EH (cell line): ENCODE results near the gene GALNT5.
"Not testable (repeated sequence)": the region's sequence is repeated elsewhere in the genome, so short reads cannot be mapped to it uniquely, and the experiment has no call there.

ENCODE experiments used
- DNase-seq: peaks from one replicate; pipeline ENCODE4 v3.0.0-alpha.2; 2015; ENCODE audit warnings: low read depth

The GALNT5 gene, protein sequence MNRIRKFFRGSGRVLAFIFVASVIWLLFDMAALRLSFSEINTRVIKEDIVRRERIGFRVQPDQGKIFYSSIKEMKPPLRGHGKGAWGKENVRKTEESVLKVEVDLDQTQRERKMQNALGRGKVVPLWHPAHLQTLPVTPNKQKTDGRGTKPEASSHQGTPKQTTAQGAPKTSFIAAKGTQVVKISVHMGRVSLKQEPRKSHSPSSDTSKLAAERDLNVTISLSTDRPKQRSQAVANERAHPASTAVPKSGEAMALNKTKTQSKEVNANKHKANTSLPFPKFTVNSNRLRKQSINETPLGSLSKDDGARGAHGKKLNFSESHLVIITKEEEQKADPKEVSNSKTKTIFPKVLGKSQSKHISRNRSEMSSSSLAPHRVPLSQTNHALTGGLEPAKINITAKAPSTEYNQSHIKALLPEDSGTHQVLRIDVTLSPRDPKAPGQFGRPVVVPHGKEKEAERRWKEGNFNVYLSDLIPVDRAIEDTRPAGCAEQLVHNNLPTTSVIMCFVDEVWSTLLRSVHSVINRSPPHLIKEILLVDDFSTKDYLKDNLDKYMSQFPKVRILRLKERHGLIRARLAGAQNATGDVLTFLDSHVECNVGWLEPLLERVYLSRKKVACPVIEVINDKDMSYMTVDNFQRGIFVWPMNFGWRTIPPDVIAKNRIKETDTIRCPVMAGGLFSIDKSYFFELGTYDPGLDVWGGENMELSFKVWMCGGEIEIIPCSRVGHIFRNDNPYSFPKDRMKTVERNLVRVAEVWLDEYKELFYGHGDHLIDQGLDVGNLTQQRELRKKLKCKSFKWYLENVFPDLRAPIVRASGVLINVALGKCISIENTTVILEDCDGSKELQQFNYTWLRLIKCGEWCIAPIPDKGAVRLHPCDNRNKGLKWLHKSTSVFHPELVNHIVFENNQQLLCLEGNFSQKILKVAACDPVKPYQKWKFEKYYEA

DNA sequence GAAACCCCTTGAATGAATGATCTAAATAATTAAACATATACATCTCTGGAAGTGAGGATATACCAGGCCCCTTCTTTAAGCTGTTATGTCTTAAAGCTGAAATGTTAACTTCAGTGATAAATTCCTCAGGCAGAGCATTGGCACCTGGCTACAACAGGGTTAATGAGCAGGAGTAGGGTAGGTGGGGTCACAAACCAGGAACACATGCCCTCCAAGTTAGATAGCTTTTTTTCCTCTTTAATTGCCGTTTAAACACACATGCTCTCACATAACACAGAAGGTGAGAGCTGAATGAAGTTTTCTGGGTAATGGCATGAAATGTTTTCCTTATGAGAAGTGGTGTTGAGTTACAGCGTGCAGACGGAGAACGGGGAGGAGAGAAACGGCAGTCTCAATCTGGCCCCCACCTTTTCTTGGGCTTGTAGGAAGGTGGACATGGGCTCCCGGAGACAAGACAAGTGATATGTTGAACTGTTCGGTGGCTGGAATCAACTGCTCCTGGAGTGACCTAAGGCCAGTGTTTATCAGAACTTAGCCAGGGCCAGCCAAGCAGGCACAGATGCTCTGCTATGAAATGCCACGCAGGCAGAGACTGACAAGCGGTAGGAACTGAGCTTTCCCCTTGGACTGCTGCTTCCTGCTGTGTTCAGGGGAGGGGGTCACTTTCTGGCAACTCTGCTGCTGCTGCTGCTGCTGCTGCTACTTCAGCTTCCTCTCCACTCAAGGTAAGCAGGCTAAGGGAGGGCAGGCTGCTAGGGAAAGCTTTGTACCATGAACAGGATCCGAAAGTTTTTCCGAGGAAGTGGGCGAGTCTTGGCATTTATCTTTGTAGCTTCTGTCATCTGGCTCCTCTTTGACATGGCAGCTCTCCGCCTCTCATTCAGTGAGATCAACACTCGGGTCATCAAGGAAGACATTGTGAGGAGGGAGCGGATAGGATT, at the start of gene GALNT5:
Gene GALNT5 (plus strand): TSS at position 394 of the 941 bp plus-strand sequence. CDS start 378 bp downstream, at position 772.
- peak; percentile 73 for DNase-seq

DNA sequence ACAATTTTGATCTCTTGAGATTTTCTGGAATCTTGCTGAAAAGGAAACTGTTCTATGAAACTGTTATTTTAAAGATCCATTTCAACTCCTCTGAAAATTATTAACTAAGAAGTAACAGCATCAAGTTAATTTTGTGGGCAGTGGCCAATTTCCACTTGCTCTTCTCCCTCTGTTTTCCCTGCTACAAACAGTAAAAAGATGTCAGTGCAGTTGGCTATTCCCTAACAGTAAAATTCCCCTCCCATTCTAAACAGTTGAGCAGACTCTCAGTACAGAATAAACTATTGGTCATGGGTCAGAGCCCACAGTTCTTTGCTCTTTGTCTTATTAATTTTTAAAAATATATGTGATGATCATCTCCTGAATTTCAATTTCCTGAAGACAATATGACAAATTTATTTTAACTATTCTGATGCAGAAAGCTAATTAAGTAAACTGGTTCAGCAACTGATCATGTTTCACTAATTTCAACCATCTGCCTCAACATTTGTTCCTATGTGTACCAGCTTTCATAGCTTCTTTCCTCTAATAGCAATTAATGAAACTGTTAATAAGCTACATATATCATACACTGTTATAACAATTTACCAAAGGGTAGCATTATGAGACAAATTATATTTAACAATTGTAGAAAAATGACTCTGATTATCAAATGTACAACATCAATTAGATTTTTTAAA, 41.1 kb upstream of the GALNT5 start:
- no peak for DNase-seq

DNA sequence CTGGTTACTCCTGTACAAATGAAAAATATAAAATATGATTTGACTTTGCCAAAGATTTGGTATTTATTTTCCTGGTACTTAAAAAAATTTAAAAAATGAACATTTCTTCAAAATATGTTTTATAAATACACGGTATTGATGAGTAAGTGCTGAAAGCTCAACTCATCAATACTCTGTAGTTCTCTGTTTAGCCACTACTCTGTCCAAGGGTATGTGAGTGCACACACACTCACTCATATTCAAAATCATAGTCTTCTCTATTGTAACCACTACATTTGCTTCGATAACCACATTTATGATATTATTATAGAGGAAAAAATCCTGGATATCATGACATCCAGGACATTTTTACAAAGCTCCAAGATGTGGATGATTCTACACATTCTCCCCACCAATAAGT, 40.1 kb upstream of the GALNT5 start:
- no peak for DNase-seq

DNA sequence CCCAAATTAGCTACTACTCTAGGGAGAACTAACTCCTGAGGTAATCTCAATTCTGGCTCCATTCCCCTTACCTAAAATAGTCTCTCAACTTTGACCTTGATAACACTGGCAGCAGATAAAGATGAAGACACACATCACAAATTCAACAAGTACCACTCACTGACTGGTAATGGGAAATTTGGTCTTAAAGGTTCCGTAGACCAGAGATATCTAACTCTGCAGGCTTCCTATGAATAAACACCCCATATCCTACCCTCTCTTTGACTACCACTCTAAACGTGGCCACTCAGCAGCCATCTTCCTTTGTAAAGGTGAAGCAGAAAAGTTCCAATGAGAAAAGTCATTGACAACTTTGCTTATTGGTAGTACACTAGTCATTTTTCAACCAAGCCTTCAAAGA, 38.6 kb upstream of the GALNT5 start:
- DNase-seq: no peak

DNA sequence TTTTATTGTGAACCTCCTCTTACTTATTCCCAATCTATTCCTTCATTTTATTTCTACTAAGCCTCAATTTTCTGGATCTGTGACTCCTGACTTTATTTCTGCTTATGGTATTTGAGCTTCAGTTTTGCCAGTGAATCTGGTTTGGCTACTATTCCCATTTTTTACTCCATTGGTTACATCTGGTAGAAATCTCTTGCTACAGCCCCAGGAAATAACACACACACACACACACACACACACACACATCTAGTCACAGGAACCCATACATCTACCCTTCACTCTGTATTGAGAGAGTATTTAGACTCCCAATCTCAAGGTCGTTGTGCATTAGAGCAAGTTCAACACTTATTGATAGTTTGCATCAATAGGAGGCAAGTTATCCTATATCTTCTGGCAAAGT, 37.0 kb upstream of the GALNT5 start:
- DNase-seq: no peak

DNA sequence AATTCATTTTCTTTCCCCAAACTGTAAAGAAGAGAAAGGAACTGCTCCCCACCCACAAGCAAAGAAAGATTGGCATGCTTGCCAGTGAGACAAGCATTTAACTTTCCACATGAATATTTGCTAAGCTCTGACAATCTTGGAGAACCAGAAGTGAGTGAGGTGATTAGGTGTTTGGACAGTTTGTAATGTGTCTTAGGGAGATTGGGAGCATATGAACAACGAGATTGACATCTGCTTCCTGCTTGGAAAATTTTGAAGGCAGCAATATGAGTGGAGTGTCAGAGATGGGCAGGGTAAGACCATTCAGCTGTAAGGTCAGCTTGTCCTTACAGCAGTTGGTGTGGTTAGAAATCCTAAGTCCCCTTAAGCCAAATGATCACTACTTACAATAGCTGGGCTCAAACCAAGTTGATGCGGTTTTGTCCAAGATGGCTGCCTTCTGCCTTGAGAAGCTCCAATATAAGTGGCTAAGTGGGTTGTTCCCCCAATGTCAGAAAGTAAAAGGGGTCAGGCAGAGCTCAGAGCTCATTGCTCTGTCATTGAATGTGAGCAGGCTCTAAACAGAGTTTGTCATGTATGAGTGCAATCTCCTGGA, 36.0 kb upstream of the GALNT5 start:
- no peak for DNase-seq

DNA sequence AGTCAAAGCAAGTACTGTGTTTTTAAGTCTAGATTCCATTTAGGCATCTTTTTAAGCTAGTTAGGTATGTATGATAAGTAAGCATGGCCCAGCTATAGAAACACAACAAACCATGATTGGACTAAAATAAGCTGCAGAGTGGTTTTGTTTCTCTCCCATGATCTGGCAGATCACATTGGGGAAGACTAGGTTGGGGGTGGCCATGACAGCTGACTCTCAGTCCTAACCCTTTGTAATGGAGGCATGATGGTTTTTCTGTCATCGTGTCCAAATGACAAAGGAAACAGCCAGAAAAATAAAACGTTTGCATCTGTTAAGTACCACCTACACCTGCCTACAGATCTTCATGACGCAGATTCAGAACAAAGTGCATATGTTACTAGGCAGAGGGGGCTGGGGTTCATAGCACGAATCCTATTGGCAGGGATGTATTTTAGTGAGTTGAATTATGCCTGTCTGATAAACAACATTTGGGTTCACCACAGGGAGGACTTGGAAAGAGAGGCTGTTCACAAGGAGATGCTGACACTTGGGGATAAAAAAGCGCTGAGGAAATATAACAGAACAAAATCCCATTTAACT, 33.8 kb upstream of the GALNT5 start:
- no peak for DNase-seq

DNA sequence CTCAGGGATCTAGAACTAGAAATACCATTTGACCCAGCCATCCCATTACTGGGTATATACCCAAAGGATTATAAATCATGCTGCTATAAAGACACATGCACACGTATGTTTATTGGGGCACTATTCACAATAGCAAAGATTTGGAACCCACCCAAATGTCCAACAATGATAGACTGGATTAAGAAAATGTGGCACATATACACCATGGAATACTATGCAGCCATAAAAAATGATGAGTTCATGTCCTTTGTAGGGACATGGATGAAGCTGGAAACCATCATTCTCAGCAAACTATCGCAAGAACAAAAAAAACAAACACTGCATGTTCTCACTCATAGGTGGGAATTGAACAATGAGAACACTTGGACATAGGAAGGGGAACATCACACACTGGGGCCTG, 33.1 kb upstream of the GALNT5 start:
- DNase-seq: not testable (repeated sequence)

DNA sequence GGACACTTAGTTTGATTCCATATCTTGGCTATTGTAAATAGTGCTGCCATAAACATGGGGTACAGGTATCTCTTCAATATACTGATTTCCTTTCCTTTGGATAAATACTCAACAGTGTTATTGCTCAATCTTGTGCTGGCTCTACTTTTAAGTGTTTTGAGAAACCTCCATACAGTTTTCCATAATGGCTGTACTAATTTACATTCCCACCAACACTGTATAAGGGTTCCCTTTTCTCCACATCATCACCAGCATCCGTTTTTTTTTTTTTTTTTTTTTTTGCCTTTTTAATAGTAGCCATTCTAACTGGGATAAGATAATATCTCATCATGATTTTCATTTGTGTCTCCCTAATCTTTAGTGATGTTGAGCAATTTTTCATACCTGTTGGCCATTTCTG, 29.9 kb upstream of the GALNT5 start:
- no peak for DNase-seq

DNA sequence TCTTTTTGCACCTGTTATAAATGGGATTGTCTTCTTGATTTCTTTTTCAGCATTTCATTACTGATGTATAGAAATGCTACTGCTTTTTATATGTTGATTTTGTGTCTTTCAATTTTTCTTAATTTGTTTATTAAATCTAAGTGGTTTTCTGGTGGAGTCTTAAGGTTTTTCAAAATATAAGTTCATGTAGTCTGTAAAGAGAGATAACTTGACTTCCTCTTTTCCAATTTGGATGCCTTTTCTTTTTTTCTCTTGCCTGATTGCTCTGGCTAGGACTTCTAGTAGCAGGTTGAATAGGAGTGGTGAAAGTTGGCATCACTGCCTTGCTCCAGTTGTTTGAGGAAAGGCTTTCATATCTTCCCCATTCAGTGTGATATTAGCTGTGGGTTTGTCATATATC, 28.6 kb upstream of the GALNT5 start:
- no peak for DNase-seq

DNA sequence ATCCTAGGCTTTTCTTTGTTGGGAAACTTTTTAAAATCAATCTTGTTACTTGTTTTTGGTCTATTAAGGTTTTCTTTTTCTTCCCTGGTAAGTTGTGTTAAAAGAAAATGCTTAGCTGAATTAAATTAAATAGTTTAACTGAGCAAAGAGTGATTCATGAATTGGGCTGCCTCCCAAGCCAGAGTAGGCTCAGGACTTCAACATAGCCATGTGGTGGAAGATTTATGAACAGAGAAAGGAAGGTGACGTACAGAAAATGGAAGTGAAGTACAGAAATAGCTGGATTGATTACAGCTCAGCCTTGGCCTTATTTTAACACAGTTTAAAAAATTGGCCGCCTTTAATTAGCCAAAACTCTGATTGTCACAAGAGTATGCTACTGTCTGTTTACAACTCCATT, 27.9 kb upstream of the GALNT5 start:
- DNase-seq: peak; percentile 94

DNA sequence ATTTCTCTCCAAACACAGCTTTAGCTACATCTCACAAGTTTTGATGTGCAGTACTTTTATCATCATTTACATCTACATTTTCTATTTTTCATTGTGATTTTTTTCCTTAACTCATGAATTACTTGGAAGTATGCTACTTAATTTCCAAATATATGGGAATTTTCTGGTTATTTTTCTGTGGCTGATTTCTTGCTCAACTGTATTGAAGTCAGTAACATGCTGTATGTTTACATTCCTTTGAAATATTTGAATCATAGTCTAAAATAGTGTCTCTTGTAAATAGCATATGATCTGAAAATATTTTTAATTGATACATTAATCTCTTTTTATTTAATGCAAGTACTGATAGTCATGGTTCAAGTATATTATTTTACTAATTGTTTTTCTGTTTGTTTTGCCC, 26.0 kb upstream of the GALNT5 start:
- peak; percentile 36 for DNase-seq

DNA sequence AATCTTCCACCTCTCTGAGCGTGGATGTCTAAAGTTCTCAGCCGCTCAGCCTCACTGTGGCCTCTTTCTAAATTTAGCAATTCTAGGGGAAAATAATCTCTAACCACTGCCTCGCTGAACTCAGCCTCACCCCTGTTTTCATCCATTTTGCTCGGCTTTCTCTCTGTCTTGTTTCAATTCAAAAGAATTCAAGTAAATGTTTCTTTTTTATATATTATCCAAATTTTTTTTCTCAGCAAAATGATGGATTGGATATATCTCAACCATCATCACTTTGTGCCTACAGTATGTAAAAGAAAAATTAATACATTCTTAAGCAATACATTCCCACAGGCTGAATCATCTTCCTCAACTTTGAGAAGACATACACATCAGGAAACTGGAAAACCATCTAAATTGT, 24.0 kb upstream of the GALNT5 start:
- DNase-seq: peak; percentile 77

DNA sequence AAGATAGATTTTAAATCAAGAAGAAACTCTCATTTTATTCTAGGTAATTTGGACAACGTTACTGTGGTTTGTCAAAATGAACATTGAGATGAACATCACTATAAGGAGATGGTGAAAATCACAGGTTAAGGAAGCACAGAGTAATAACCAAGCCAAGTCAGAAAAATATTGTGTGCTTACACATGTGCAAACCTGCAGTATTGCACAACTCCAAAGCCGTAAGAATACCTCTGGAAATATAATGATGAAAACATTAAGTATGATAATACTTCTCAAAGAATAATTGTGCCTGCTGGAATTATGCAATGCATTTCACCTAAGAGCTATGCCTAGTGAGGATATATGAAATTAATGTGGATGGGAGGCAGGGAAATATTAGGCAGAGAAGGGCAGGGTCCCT, 21.1 kb upstream of the GALNT5 start:
- DNase-seq: no peak

DNA sequence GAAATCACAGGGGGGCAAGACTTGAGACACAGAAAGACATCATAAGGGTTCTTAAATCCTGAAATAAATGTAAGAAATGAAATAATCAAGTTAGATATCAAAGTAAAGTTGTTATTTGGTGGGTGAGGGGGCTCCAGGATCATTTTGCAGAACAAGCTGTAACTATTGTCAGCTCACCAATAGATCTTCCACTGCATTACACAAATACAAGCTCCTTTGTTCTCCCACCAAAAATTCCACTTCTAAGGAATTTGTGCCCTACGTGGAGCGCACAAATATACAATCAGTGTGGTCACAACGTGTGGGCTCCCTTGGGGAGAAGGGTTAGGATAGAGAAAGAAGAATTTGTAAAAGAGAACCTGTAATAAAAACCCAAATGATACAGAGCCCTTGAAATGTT, 19.2 kb upstream of the GALNT5 start:
- DNase-seq: no peak

DNA sequence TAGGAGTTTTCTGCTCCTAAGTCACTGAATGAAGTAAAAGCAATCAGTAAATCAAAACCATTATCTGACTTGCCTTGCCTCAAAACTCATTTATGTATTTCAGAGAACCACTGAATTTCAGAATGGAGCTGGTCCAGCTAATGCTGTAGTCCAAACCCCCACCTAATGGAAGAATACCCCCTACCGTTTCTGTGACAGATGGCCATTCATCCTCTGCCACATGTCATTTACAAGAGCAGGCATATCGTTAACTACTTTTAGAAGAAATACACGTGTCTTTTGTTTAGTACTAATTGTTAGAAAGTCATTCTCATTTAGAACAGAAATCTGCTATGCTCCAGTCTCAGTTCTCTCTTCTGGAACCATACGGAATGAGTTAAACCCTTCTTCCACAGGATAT, 12.8 kb upstream of the GALNT5 start:
- no peak for DNase-seq

DNA sequence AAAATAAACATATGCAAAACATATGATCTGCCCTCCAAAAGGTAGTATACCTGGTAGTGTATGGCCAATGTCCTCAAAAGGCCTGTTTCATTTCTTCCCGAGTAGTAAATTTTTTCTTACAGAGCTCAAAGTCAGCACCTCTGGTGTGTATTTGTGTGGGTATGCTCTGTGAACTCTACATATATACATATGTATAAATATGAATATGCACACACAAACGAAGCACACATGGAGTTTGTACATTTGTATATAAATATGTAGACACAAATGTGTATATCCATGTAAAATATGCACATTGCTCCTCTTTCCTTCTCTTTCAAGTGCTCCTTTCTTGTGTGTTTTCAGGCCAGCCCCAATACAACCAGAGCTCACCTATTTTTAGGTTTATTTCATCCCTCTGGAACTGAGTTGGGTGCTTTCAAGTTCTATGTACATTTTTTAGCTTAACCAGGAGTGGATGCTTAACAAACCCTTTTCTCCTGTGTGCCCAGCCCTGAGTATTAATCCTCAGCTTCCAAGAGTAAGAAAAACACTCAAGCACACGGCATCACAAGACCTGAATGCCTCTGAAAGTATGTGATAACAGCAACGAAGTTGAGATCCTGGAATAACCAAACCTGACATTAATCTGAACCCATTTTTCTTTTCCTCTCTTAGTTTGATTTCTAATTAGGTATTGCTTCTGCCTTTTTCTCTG, 12.2 kb upstream of the GALNT5 start:
- DNase-seq: no peak

DNA sequence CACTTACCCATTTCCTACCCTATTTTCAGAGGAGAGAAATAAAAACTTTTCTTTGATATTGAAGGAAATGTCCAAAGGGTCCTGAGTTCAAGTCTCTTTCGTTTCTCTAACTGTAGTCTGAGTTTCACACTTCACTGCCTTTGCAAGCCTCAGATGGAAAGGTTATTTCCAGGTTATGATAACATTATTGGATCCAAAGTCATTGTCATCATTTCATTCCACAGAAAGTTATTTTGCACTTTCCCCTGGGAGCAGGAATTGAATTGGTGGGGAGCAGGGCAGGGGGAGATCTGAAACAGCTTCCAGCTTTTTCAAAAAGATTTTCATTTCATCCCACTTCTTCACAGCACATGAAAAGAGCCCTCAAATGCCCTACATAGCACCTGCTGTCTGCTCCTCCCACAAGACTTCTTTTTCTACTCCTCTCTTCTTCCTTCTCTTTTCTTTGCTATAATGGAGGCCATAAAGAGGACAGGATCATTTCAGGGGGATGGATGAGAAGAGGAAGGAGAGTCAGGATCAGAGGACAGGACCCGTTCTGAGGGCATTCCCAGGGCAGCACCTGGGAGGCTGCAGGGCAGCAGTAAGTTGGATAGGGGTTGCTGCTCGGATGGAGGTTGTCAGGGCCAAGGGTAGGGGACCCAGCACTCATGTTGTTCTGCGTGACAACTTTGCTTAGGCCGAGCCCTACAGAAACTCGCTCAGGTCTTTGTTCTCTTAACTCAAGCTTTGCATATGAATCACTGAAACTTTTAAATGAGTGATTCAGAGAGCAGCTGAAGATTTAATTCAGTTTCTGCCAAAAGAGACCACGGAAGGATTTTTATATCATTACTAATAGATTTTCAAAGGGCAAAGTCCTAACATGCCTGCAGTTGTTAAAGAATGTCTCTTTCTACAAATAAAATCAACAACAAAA, 11.4 kb upstream of the GALNT5 start:
- peak; percentile 94 for DNase-seq
